Sigmoid colon (tissue), 4 donors: ENCODE measurements around the gene TDRD5.

ENCODE experiments used
- EP300 ChIP-seq, 4 donors: sonication (generic); formaldehyde crosslinking; IDR thresholded peaks; one replicate each; pipeline ENCODE4 v1.6.1; 2017; ENCODE audit warnings: antibody characterized with exemption in 4 of 4
- POLR2AphosphoS5 ChIP-seq, 4 donors: sonication (generic); formaldehyde crosslinking; IDR thresholded peaks; one replicate each; pipeline ENCODE4 v1.6.1; 2017; ENCODE audit warnings: antibody characterized with exemption in 4 of 4
- TF ChIP-seq, protein P1 (sequence below), 4 experiments: fragments of 450-650 bp in 3 of 4; fragments of 200-600 bp in 1 of 4; IDR thresholded peaks; one replicate each; pipeline ENCODE4 v1.5.1; 2016 to 2019; ENCODE audit warnings: antibody characterized with exemption in 4 of 4, mild to moderate bottlenecking in 3 of 4, moderate library complexity in 2 of 4

- TF ChIP-seq EP300 (IDR thresholded peaks at IDR 0.05) (no peak), POLR2AphosphoS5 (IDR thresholded peaks at IDR 0.05) (no peak)
- TF ChIP-seq, protein P1, sequence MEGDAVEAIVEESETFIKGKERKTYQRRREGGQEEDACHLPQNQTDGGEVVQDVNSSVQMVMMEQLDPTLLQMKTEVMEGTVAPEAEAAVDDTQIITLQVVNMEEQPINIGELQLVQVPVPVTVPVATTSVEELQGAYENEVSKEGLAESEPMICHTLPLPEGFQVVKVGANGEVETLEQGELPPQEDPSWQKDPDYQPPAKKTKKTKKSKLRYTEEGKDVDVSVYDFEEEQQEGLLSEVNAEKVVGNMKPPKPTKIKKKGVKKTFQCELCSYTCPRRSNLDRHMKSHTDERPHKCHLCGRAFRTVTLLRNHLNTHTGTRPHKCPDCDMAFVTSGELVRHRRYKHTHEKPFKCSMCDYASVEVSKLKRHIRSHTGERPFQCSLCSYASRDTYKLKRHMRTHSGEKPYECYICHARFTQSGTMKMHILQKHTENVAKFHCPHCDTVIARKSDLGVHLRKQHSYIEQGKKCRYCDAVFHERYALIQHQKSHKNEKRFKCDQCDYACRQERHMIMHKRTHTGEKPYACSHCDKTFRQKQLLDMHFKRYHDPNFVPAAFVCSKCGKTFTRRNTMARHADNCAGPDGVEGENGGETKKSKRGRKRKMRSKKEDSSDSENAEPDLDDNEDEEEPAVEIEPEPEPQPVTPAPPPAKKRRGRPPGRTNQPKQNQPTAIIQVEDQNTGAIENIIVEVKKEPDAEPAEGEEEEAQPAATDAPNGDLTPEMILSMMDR (IDR thresholded peaks at IDR 0.05): no peak
Measured at GRCh38 chr1:179714159-179714558, 122.5 kb downstream of the TDRD5 start.
